Naive B cell (primary cell): ENCODE measurements around the gene ALOX5. TPM values are rescaled to one million over a fixed set of nuclear protein-coding genes. Genes with fewer than 3 reads are reported as not detected.
A peak's percentile ranks its signal among the peaks of the same experiment; 100 is the strongest.

Experiments used
- ATAC-seq, 2 donors: fragments of 150-1000 bp; cut with Tn5 transposase; 2 replicates each; pipeline ENCODE4 v1.10.0; 2021; ENCODE audit warnings: low read depth in 2 of 2, mild to moderate bottlenecking in 2 of 2, moderate library complexity in 2 of 2
- DNase-seq: peaks from one replicate; pipeline ENCODE4 v3.0.0; 2022
- H3K27ac Mint-ChIP-seq, 6 donors: one replicate each; pipeline ENCODE4 v1.8.0; 2020 to 2022; ENCODE audit warnings: mild to moderate bottlenecking in 6 of 6, mixed read lengths in 6 of 6, moderate library complexity in 5 of 6, inconsistent platforms in 2 of 6
- H3K27me3 Mint-ChIP-seq, 3 donors: one replicate each; pipeline ENCODE4 v1.8.0; 2021 to 2022; ENCODE audit warnings: mixed read lengths in 3 of 3, mild to moderate bottlenecking in 1 of 3
- H3K36me3 Mint-ChIP-seq, 2 donors: one replicate each; pipeline ENCODE4 v1.8.0; 2020 to 2022; ENCODE audit warnings: mixed read lengths in 2 of 2, inconsistent platforms in 1 of 2, mild to moderate bottlenecking in 1 of 2
- H3K4me1 Mint-ChIP-seq, 3 donors: one replicate each; pipeline ENCODE4 v1.8.0; 2020 to 2022; ENCODE audit warnings: mixed read lengths in 3 of 3, inconsistent platforms in 1 of 3, mild to moderate bottlenecking in 1 of 3, moderate library complexity in 1 of 3
- H3K4me3 Mint-ChIP-seq, 8 donors: one replicate each; pipeline ENCODE4 v1.8.0; 2020 to 2022; ENCODE audit warnings: mild to moderate bottlenecking in 8 of 8, mixed read lengths in 8 of 8, moderate library complexity in 8 of 8, inconsistent platforms in 2 of 8
- H3K9me3 Mint-ChIP-seq, 7 donors: one replicate each; pipeline ENCODE4 v1.8.0; 2020 to 2022; ENCODE audit warnings: mixed read lengths in 7 of 7, mild to moderate bottlenecking in 5 of 7, inconsistent platforms in 2 of 7, moderate library complexity in 1 of 7
- polyA plus RNA-seq, 6 donors: library from polyadenylated mRNA; unstranded; fragments of 300-500 nt; fragmentation: Illumina TruSeq; gene quantifications; one replicate each; pipeline ENCODE4 v1.2.3, GENCODE V29; 2021; ENCODE audit warnings: low read depth in 6 of 6

The ALOX5 gene
- polyA plus RNA-seq, 6 donors from 2014 or later, result 120 to 202 (median 153) TPM

DNA sequence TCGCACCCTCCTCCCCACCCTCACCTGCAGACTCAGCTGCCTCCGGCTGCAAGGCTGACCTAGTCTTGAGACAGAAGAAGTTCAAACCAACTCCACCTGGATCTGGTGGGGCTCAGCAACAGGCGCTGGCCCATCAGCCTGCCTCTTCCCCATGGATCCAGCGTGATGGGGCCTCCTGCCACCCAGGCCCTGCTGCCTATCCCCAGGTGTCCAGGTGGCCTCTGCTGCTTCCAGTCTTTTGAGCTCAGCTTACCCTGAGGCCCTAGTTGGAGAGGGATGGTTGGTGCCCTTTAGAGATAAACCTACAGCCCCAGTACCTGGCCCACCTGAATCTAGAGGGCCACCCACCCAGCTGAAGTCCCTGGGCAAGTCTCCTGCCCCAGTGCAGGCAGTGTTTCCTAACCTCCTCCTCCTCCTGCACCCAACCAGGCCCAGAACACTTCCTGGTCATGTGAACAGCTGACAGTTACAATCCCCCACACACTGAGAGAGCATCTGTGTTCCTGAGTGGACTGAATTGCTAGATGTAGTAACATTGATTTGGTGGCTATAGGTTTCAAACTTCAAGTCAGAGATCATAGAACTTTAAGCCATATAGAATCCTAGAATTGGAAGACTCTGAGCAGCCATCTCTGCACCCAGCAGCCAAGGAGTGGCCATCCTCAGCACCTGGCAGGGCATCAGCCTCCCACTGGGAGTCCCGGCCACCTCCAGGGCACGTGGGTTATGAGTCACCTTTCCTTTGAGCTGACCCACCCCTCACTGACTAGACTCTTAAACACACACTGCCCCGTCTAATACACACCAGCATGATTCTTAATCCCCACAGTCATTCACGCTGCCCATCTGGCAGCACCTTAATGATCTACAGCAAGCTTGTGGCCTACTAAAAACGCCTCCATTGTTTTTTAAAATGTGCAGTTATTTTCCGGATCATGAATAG lies 51.9 kb downstream of the ALOX5 start:
- Mint-ChIP-seq H3K4me1 (peaks cover 44 to 46% (median 45%) of the 10 kb centered on the region in 3 donors), H3K4me3 (peak overlapping the region in 1 of 8 donors; percentile 80), H3K27ac (peak overlapping the region; percentile 28 to 92 (median 61)), H3K36me3 (peaks cover 10 to 38% of the 10 kb centered on the region in 2 donors), H3K27me3 (no peaks in the 10 kb centered on the region), H3K9me3 (no peaks in the 10 kb centered on the region)
- ATAC-seq (no peak), DNase-seq (no peak)

DNA sequence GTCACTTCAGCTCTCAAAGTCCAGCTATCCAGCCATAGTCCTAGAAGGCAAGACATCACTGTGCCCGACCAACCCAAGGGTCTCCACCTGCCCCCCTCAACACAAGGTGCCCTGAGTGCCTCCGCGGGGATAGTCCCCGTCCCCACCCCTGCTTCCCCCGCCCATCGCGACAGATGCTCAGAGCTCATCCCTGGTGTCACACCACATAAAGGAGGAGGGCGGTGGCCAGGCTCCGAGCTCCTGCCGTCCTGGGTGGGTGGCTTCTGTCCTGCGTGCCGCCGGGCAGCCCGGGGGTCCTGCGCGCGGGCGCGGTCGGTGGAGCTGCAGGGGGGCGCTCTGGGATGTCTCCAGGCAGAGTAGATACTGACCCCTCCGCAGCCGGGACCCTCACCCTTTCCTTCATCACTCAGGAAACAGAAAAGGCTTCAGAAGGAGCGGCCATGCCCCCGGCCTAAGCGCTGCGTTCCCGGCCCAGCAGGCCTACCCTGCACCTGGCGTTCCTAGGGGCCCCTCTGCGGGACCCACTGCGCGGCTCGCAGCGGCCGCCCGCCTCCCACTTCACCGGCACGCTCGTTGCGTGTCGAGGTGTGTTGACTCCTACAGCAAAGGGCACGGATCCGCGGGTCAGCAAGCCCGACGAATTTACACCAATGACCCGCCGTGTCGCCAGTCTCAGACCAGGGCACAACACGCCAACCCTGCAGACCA lies 53.4 kb downstream of the ALOX5 start:
- Mint-ChIP-seq H3K36me3 (peaks cover 10 to 39% of the 10 kb centered on the region in 2 donors), H3K27ac (peak overlapping the region in 3 of 6 donors; percentile 28 to 74 (median 59)), H3K9me3 (no peaks in the 10 kb centered on the region), H3K4me3 (no peak overlapping the region), H3K4me1 (peaks cover 30 to 31% (median 31%) of the 10 kb centered on the region in 3 donors), H3K27me3 (no peaks in the 10 kb centered on the region)
- DNase-seq, result no peak
- no peak for ATAC-seq

DNA sequence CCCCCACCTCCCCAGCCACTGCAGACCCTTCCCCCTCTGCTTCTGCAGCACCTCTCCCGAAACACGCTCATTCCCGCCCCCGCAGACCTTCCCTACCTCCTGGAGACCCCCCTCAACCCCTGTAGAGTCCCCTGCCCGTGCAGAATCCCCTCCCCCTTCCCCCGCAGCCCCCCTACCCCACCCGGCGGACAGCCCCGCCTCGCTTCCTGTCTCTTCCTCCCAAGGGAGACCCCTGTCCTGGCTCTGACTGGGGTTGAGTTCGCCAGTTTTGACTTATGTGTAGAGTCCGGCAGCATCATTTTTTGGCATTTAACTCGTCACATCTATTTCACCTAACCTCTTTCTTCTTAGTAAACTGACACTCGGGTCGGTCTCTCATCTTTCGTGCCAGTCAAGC lies 54.0 kb downstream of the ALOX5 start:
- H3K36me3 Mint-ChIP-seq, result peaks cover 14 to 44% of the 10 kb centered on the region in 2 donors

DNA sequence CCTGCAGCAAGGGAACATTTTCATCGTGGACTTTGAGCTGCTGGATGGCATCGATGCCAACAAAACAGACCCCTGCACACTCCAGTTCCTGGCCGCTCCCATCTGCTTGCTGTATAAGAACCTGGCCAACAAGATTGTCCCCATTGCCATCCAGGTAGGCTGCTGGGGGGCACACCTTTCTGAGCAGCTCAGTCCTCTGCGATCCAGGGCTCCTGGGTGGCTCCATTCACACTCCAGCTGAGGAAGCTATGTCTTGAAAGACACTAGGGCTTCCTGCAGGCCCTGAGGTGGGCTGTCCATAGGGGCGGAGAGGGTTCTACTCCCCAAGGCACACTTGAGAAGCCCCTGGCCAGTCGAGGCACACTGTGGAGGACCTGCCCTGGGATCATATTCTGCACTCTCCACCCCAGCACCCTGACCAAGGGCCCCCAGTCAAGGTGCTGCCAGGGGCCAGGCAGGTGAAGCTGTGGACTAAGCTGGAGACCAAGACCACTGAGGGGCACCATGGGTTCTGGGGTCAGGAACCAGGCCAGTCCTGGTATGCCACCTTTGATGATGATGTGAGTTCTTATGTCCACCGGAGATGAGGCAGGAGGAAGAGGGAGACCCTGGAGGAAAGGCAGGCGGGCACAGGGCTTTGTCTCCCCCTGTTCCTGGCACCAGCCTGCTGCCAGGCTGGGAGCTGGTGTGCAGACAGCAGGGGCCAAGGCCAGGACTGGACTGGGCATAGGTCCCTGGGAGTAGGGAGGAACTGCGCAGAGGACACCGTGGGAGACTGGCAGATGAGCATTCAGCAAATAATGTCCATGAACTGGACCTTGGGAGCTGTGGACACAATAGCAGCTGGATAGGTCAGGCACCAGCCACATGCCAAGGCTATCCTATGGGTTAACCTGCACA lies 54.8 kb downstream of the ALOX5 start:
- ATAC-seq, result no peak
- Mint-ChIP-seq H3K9me3 (no peaks in the 10 kb centered on the region), H3K4me3 (no peak overlapping the region), H3K27me3 (no peaks in the 10 kb centered on the region), H3K27ac (peak overlapping the region in 2 of 6 donors; percentile 19 to 95), H3K4me1 (peaks cover 26 to 38% (median 32%) of the 10 kb centered on the region in 3 donors), H3K36me3 (peaks cover 21 to 52% of the 10 kb centered on the region in 2 donors)
- DNase-seq, result no peak

More for the DNA sequence above, 54.0 kb downstream of the ALOX5 start:
- Mint-ChIP-seq H3K27ac (peak overlapping the region in 4 of 6 donors; percentile 28 to 92 (median 72)), H3K4me3 (no peak overlapping the region), H3K4me1 (peaks cover 26 to 31% (median 28%) of the 10 kb centered on the region in 3 donors), H3K9me3 (no peaks in the 10 kb centered on the region), H3K27me3 (no peaks in the 10 kb centered on the region)
- DNase-seq (no peak), ATAC-seq (no peak)

DNA sequence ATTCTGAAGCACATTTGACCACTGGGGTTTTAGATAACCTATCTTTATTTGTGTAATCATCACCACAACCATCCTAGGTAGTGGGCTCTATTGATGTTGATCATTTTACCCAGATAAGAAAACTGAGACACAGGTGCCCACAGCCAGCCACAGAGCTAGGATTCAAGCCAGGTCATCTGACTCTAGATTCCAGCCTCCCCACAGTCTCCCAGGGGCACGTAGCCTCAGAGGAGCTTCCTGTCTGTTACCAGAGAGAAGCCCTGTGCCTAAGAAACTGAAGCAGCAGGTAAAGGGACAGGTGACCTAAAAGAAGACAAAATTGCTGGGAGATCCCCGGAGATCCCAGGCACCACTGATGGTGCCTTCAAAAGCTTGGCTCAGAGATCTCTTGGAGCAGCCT lies 55.8 kb downstream of the ALOX5 start:
- Mint-ChIP-seq H3K36me3 (peaks cover 30 to 53% of the 10 kb centered on the region in 2 donors), H3K27me3 (no peaks in the 10 kb centered on the region), H3K27ac (peak overlapping the region in 1 of 6 donors; percentile 21), H3K9me3 (peaks cover 0 to 1% (median 0%) of the 10 kb centered on the region in 7 donors), H3K4me1 (peaks cover 28 to 42% (median 35%) of the 10 kb centered on the region in 3 donors), H3K4me3 (no peak overlapping the region)
- no peak for DNase-seq
- ATAC-seq, result no peak

DNA sequence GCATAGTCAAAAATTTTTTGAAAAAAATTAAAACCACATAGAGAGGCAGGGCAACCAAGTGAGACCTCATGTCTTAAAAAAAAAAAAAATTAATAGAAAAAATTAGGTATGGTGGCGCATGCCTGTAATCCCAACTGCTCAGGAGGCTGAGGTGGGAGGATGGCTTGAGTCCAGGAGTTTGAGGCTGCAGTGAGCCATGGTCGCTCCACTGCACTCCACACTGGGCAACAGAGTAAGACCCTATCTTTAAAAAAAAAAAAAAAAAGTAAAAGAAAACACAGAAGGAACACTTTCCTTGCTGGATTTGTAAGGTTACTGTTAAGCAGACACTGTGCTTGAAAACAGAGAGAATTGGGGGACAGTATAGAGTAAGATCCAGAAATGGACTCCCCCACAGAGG lies 58.1 kb downstream of the ALOX5 start:
- no peaks in the 10 kb centered on the region for H3K27me3 Mint-ChIP-seq
- no peak for ATAC-seq
- H3K27ac Mint-ChIP-seq, result no peak overlapping the region
- H3K4me3 Mint-ChIP-seq, result no peak overlapping the region
- no peak for DNase-seq
- H3K36me3 Mint-ChIP-seq, result peaks cover 39 to 53% of the 10 kb centered on the region in 2 donors
- peaks cover 0 to 6% (median 0%) of the 10 kb centered on the region in 7 donors for H3K9me3 Mint-ChIP-seq
- H3K4me1 Mint-ChIP-seq, result peaks cover 34 to 45% (median 36%) of the 10 kb centered on the region in 3 donors

DNA sequence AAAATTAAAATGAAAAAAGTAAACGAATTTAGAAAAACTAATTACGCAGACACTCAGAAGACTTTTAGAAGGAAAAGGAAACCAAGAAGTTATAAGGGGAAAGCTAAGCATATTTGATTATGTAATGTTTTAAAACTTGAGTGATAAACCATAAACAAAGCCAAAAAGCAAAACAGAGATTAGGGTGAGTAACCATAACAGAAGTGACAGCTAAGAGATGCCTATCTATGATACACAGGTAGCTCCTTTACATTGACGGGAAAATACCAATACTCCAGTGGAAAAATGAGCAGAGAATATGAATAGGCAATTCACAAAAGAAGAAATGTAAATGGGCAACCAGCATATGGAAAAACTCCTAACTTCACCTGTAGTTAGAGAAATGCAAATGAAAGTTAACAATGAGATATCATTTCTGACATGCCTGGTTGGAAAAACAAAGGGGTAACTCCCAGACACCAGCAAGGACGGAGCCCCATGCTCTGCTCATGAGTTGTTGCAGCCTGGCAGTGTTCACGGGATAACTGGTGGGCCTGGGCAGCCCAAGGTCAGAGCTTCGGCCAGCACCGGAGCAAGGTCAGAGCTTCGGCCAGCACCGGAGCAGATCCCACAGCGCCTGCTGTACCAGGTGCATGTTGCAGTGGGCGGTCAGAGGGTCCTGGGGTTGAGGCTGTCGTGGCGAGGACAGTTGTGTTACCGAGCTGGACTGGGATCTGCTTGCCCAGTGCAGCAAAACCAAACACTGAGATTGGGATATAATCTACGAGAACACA lies 58.9 kb downstream of the ALOX5 start:
- Mint-ChIP-seq H3K4me3 (no peak overlapping the region), H3K9me3 (peaks cover 0 to 6% (median 0%) of the 10 kb centered on the region in 7 donors), H3K27me3 (no peaks in the 10 kb centered on the region), H3K36me3 (peaks cover 39 to 53% of the 10 kb centered on the region in 2 donors), H3K27ac (peak overlapping the region in 4 of 6 donors; percentile 47 to 88 (median 74)), H3K4me1 (peaks cover 39 to 47% (median 41%) of the 10 kb centered on the region in 3 donors)
- DNase-seq (no peak), ATAC-seq (no peak)

DNA sequence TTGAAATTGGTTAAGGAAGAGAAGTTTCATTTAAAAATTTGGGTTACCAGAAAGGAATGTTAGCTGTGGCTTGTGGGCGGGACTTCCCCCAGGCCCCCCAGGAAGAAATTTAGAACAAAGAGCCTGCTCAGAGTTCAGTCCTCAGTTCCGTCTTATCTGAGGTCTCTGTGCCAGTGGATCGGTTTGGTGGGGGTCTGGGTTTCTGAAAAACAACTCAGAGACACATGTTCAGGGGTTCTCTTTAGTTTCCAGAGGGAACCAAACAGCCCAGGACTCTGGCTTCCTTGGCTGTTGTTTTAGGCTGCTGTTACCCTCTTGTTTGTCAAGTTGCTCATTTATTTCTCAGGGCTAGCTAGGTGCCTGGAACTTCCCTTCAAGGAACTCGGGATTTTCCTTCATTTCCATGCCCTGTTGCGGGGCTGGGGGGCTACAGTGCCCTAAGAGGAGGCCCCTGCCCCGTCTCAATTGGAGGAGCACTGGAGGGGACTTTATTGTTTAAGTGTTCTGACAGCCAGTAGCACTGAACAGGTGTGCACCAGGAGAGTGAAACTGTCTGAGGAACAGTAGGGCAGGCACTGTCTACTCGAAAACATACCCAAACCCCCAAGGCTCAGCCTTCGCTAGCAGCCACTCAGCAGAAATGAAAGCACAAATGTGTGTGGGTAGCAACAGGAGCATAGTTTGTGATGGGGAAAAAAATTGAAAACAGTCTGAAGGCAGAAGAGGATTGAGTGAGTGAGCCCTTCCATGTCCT lies 59.9 kb downstream of the ALOX5 start:
- Mint-ChIP-seq H3K36me3 (peaks cover 37 to 44% of the 10 kb centered on the region in 2 donors), H3K27me3 (no peaks in the 10 kb centered on the region), H3K27ac (peak overlapping the region in 5 of 6 donors; percentile 58 to 95 (median 65)), H3K4me3 (no peak overlapping the region), H3K4me1 (peaks cover 38 to 47% (median 40%) of the 10 kb centered on the region in 3 donors), H3K9me3 (peaks cover 0 to 6% (median 0%) of the 10 kb centered on the region in 7 donors)
- no peak for ATAC-seq
- DNase-seq, result no peak

DNA sequence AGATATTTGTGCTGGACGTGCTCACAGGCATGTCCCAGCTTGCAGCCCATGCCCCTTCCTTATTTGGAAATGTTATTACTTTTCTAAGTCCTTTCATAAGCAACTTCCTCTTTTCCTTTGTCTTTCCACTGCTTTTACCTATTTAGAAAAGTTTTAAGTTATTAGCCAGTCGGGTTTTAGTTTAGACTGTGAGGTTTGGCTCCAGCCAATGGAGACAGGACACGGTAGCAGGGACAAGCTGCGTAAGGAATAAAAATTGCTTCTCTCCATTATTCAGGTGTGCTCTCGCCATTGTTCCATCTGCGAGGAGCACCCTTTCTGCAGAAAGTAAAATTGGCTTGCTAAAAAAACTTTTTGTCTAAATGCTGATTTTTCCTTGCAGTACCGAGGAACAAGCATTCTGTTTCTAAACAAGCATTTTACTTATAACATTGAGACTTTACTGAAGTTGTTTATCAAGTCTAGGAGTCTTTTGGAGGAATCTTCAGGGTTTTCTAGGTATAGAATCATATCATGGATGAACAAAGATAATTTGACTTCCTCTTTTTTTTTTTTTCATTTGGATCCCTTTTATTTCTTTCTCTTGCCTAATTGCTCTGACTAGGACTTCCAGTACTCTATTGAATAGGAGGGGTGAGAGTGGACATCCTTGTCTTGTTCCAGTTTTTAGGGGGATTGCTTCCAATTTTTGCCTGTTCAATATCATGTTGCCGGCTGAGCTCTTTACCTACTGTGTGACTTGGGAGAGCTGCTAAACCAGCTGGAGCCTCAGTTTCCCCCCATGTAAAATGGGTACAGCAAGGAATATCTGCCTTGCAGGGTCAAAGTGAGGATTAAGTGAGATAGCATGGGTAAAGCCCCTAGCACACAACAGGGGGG lies 63.8 kb downstream of the ALOX5 start:
- Mint-ChIP-seq H3K9me3 (peaks cover 0 to 6% (median 0%) of the 10 kb centered on the region in 7 donors), H3K4me3 (peak overlapping the region in 5 of 8 donors; percentile 6 to 61 (median 25))

DNA sequence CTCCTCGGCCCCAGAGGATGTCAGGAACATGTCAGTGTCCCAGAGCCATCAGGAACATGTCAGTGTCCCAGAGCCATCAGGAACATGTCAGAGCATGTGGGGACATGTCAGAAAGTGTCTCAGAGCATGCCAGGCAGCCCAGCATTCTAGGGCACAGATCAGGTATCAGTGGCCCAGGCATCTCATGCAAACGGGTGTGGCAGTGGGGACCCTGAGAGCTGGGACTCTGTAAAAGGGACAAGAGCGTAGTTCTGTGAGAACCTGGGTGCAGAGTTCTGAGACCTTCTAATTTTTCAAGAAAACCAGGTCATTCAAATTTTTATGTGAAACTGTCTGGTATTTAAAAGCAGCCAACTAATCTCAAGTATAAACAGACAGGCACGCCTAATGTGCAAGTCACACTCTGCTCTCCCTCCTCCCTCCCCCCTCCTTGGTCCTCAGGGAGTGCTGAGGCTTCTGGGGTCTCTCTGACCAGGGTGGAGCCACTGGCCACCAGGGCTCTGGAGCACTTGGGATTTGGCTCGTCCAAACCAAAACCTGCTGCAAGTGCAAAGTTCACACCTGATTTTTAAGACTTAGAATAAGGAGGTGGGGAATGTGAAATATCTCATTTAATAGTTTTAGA lies 64.6 kb downstream of the ALOX5 start:
- Mint-ChIP-seq H3K4me1 (peaks cover 34 to 54% (median 48%) of the 10 kb centered on the region in 3 donors), H3K9me3 (peaks cover 0 to 6% (median 0%) of the 10 kb centered on the region in 7 donors), H3K4me3 (peak overlapping the region in 1 of 8 donors; percentile 47), H3K36me3 (peaks cover 25 to 34% of the 10 kb centered on the region in 2 donors), H3K27ac (peak overlapping the region in 5 of 6 donors; percentile 28 to 90 (median 64)), H3K27me3 (no peaks in the 10 kb centered on the region)
- ATAC-seq, result no peak
- DNase-seq, result no peak

More for the DNA sequence above, 63.8 kb downstream of the ALOX5 start:
- H3K36me3 Mint-ChIP-seq, result peaks cover 31 to 41% of the 10 kb centered on the region in 2 donors
- ATAC-seq (no peak), DNase-seq (no peak)
- peak overlapping the region in 4 of 6 donors; percentile 27 to 90 (median 70) for H3K27ac Mint-ChIP-seq
- peaks cover 41 to 60% (median 51%) of the 10 kb centered on the region in 3 donors for H3K4me1 Mint-ChIP-seq
- H3K27me3 Mint-ChIP-seq, result no peaks in the 10 kb centered on the region
